ENCODE results near the gene SBK2. TPM values are rescaled to one million over a fixed set of nuclear protein-coding genes. Genes with fewer than 3 reads are reported as not detected.

The SBK2 gene
- total and polyA plus RNA-seq, 2 donors (not counting 1 experiment from before 2014, with no cell fraction given), result not detected

GRCh38 chr19:55483706-55484592, 53.0 kb downstream of the SBK2 start:
- H3K79me2 ChIP-seq (ENCODE audit: control insufficient read depth, insufficient read depth, low read length), result peaks cover 15% of the 10 kb centered on the region
- peaks cover 13% of the 10 kb centered on the region for H3K36me3 ChIP-seq (ENCODE audit: control insufficient read depth, insufficient read depth, low read length)
- peak overlapping the region; percentile 100 for H3K4me2 ChIP-seq (ENCODE audit: extremely low read depth, insufficient read depth, low read length)
- no peaks in the 10 kb centered on the region for H4K20me1 ChIP-seq (ENCODE audit: control insufficient read depth, extremely low read depth, insufficient read depth, low read length)
- no peak for DNase-seq (ENCODE audit: low read depth in 2 of 2)
- H3K9me3 ChIP-seq (ENCODE audit: control insufficient read depth, insufficient read depth, low read depth, low read length), result no peaks in the 10 kb centered on the region
- TF ChIP-seq CTCF (conservative IDR thresholded peaks at IDR 0.05 in 1 of 2, IDR thresholded peaks at IDR 0.05 in 1 of 2; ENCODE audit: low read depth in 1 of 2, low read length in 2 of 2) (no peak), EZH2 (IDR thresholded peaks at IDR 0.05; ENCODE audit: low read length, missing control alignments) (no peak)
- H3K4me3 ChIP-seq (replicated peaks in 1 of 4; ENCODE audit: control extremely low read depth in 1 of 4, insufficient read depth in 1 of 4, low read depth in 3 of 4, low read length in 4 of 4), result peak overlapping the region in 3 of 4 experiments; percentile 64 to 71 (median 70)
- H2AFZ ChIP-seq (ENCODE audit: low read length), result no peak overlapping the region
- peak overlapping the region; percentile 91 for H3K9ac ChIP-seq (ENCODE audit: insufficient read depth, low read length)
- peak overlapping the region; percentile 96 for H3K27ac ChIP-seq (ENCODE audit: insufficient read depth, low read length)
- H3K4me1 ChIP-seq (ENCODE audit: control insufficient read depth, extremely low read depth, insufficient read depth, low read length), result peaks cover 28% of the 10 kb centered on the region
- no peaks in the 10 kb centered on the region for H3K27me3 ChIP-seq (ENCODE audit: control insufficient read depth, insufficient read depth, low read length)

- no peak overlapping the region for H3K4me2 ChIP-seq (ENCODE audit: extremely low read depth, insufficient read depth, low read length)
- no peak for DNase-seq (ENCODE audit: low read depth in 2 of 2)
Observed at GRCh38 chr19:55482967-55483705, 53.8 kb downstream of the SBK2 start.

More at GRCh38 chr19:55482967-55483705, 53.8 kb downstream of the SBK2 start:
- Histone ChIP-seq H3K79me2 (ENCODE audit: control insufficient read depth, insufficient read depth, low read length) (peaks cover 22% of the 10 kb centered on the region), H3K9me3 (ENCODE audit: control insufficient read depth, insufficient read depth, low read depth, low read length) (no peaks in the 10 kb centered on the region), H3K9ac (ENCODE audit: insufficient read depth, low read length) (no peak overlapping the region), H3K27ac (ENCODE audit: insufficient read depth, low read length) (no peak overlapping the region), H3K27me3 (ENCODE audit: control insufficient read depth, insufficient read depth, low read length) (no peaks in the 10 kb centered on the region), H3K4me3 (replicated peaks in 1 of 4; ENCODE audit: control extremely low read depth in 1 of 4, insufficient read depth in 1 of 4, low read depth in 3 of 4, low read length in 4 of 4) (no peak overlapping the region), H3K4me1 (ENCODE audit: control insufficient read depth, extremely low read depth, insufficient read depth, low read length) (peaks cover 28% of the 10 kb centered on the region), H2AFZ (ENCODE audit: low read length) (no peak overlapping the region), H3K36me3 (ENCODE audit: control insufficient read depth, insufficient read depth, low read length) (peaks cover 13% of the 10 kb centered on the region), H4K20me1 (ENCODE audit: control insufficient read depth, extremely low read depth, insufficient read depth, low read length) (no peaks in the 10 kb centered on the region)
- TF ChIP-seq CTCF (conservative IDR thresholded peaks at IDR 0.05 in 1 of 2, IDR thresholded peaks at IDR 0.05 in 1 of 2; ENCODE audit: low read depth in 1 of 2, low read length in 2 of 2) (no peak), EZH2 (IDR thresholded peaks at IDR 0.05; ENCODE audit: low read length, missing control alignments) (no peak)
